ENCODE data around the gene HSPA1A.

Gene HSPA1A

DNA sequence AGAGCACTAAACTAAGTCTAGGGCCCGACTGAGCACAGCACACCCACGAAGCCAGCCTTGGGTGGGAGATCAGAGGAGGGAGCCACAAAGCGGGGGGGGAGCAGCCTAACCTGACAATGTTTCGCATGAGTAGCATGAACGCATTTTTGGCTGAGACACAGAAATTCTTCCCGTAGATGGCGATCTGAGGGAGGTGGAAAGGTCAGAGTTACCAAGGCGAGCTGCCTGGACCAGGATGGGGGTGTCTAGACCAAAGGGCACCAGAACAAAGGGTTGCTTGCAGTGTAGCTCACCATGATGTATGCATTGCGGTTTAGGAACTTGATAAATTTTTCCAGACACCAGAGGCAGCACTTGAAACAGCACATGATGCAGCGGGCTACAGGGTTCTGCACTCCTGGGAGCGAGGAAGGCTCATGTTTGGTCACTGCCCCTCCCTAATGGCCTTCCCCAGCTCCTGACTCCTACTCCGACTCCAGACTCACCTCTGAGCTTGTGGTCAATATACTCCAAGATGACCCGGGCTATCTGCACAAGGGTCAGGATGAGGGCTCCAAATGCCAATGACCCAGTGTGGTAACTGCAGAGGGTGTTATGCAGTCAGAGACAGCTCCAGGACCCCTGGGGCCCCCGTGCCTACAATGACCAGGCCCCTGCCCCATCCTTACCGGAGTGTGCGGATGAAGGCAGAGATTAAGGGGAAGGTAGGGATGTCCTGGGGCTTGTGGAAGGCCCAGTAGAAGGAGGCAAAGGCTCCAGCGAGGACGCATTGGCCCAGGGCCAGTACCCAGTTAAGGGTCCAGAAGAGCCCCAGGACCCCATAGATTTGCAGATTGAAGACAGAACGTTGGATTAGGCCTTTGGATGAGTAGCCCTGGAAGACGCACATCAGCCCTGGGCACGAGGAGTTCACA lies 50.1 kb downstream of the HSPA1A start:
- no peak for DNase-seq (ENCODE audit: low spot score)

Measured in CD4-positive, alpha-beta T cell treated with Interleukin-2 at 100 ng/mL for 4 hours (primary cell).